ENCODE measurements around the gene CKB.

The CKB gene

GRCh38 chr14:103537175-103537990 lies 14.8 kb upstream of the CKB start:
- DNase-seq (ENCODE audit: low read depth in 2 of 2) = no peak

- no peak for DNase-seq (ENCODE audit: low read depth in 2 of 2)
These were observed 14.1 kb upstream of the CKB start for GRCh38 chr14:103536693-103537092.

GRCh38 chr14:103535891-103536565 lies 13.4 kb upstream of the CKB start:
- no peak for DNase-seq (ENCODE audit: low read depth in 2 of 2)

GRCh38 chr14:103535081-103535890 lies 12.7 kb upstream of the CKB start:
- no peak for DNase-seq (ENCODE audit: low read depth in 2 of 2)

- no peak for DNase-seq (ENCODE audit: low read depth in 2 of 2)
These were observed 12.0 kb upstream of the CKB start for GRCh38 chr14:103534576-103535061.

GRCh38 chr14:103533999-103534575 lies 11.5 kb upstream of the CKB start:
- no peak for DNase-seq (ENCODE audit: low read depth in 2 of 2)

GRCh38 chr14:103533137-103533998 lies 10.7 kb upstream of the CKB start:
- no peak for DNase-seq (ENCODE audit: low read depth in 2 of 2)

GRCh38 chr14:103532216-103533136 lies 9.8 kb upstream of the CKB start:
- DNase-seq (ENCODE audit: low read depth in 2 of 2) = no peak

- DNase-seq (ENCODE audit: low read depth in 2 of 2) = no peak
These were observed 9.0 kb upstream of the CKB start for GRCh38 chr14:103531421-103532215.

GRCh38 chr14:103530831-103531230 lies 8.2 kb upstream of the CKB start:
- DNase-seq (ENCODE audit: low read depth in 2 of 2) = no peak

- DNase-seq (ENCODE audit: low read depth in 2 of 2) = no peak
These were observed 7.8 kb upstream of the CKB start for GRCh38 chr14:103530390-103530789.

- no peak for DNase-seq (ENCODE audit: low read depth in 2 of 2)
These were observed 7.0 kb upstream of the CKB start for GRCh38 chr14:103529383-103530365.

GRCh38 chr14:103528587-103529382 lies 6.2 kb upstream of the CKB start, which contains the start of gene TRMT61A:
TRMT61A (plus strand) TSS chr14:103529196; CDS start chr14:103529979, 783 bp downstream.
- peak; percentile 50 to 56 for DNase-seq (ENCODE audit: low read depth in 2 of 2)

GRCh38 chr14:103528146-103528586 lies 5.5 kb upstream of the CKB start:
- no peak for DNase-seq (ENCODE audit: low read depth in 2 of 2)

- no peak for DNase-seq (ENCODE audit: low read depth in 2 of 2)
These were observed 4.9 kb upstream of the CKB start for GRCh38 chr14:103527408-103528145.

- DNase-seq (ENCODE audit: low read depth in 2 of 2) = no peak
These were observed 4.3 kb upstream of the CKB start for GRCh38 chr14:103526914-103527248.

All from stimulated activated CD4-positive, alpha-beta T cell treated with anti-CD3 and anti-CD28 coated beads, Interleukin-1b, Interleukin-23, amount 100 ng/mL, for 1 hour (primary cell).